HL-60 (cell line): ENCODE data around the gene PPP1R1C.

Experiments used
- DNase-seq, 2 experiments: peaks; one replicate each; pipeline ENCODE4 v3.0.0-alpha.2; 2010 to 2020; ENCODE audit warnings: low read depth in 1 of 2, low spot score in 1 of 2
- H3K27ac ChIP-seq: fragments of 250-450 bp; sonication (Bioruptor Pico); replicated peaks from 2 replicates; pipeline ENCODE4 v1.5.1; 2020; ENCODE audit warnings: mild to moderate bottlenecking, moderate library complexity
- H3K27me3 ChIP-seq: fragments of 250-450 bp; sonication (Bioruptor Pico); 2 replicates; pipeline ENCODE4 v1.5.1; 2021; ENCODE audit warnings: mild to moderate bottlenecking, moderate library complexity; ENCODE audit not compliant: insufficient read depth, poor library complexity, severe bottlenecking
- H3K4me3 ChIP-seq: replicated peaks from 2 replicates; pipeline ENCODE4 v1.5.1; 2011; ENCODE audit warnings: mild to moderate bottlenecking, control low read depth, low read length; ENCODE audit not compliant: insufficient read depth
- CTCF ChIP-seq: IDR thresholded peaks from one replicate; pipeline ENCODE4 v1.5.1; 2011; ENCODE audit warnings: low read length, control low read depth, inconsistent platforms; ENCODE audit not compliant: insufficient read depth
- GABPA ChIP-seq: IDR thresholded peaks from 2 replicates; pipeline ENCODE4 v1.6.1; 2012; ENCODE audit warnings: low read depth
- POLR2AphosphoS5 ChIP-seq: IDR thresholded peaks from 2 replicates; pipeline ENCODE4 v1.6.1; 2012; ENCODE audit warnings: low read depth
- REST ChIP-seq: IDR thresholded peaks from 2 replicates; pipeline ENCODE4 v1.6.1; 2012; ENCODE audit warnings: low read depth; ENCODE audit not compliant: insufficient replicate concordance
- SPI1 ChIP-seq: IDR thresholded peaks from 2 replicates; pipeline ENCODE4 v1.6.1; 2012; ENCODE audit warnings: low read depth, mild to moderate bottlenecking, borderline replicate concordance

PPP1R1C gene

GRCh38 chr2:181972431-181973170 lies 13.1 kb upstream of the PPP1R1C start:
- DNase-seq = no peak
- peaks cover 2% of the 10 kb centered on the region for H3K27me3 ChIP-seq
- no peak overlapping the region for H3K27ac ChIP-seq
- H3K4me3 ChIP-seq = no peak overlapping the region
- no peak for TF ChIP-seq GABPA
- TF ChIP-seq CTCF = no peak
- no peak for TF ChIP-seq POLR2AphosphoS5
- no peak for TF ChIP-seq SPI1
- no peak for TF ChIP-seq REST

- Histone ChIP-seq H3K4me3 (no peak overlapping the region), H3K27ac (no peak overlapping the region), H3K27me3 (peaks cover 2% of the 10 kb centered on the region)
- TF ChIP-seq SPI1 = no peak
- no peak for DNase-seq
Measured at GRCh38 chr2:181973171-181973783, 12.4 kb upstream of the PPP1R1C start.

GRCh38 chr2:181977661-181978350 lies 7.8 kb upstream of the PPP1R1C start:
- Histone ChIP-seq H3K27me3 (no peaks in the 10 kb centered on the region), H3K4me3 (no peak overlapping the region), H3K27ac (no peak overlapping the region)
- no peak for TF ChIP-seq GABPA
- no peak for TF ChIP-seq REST
- TF ChIP-seq SPI1 = no peak
- TF ChIP-seq POLR2AphosphoS5 = no peak
- TF ChIP-seq CTCF = no peak
- DNase-seq = no peak
